HepG2 (cell line): Measurements from ENCODE around the gene SBK2.

Experiments
- CEBPB ChIP-seq: IDR thresholded peaks from 2 replicates; pipeline ENCODE4 v1.6.1; 2011; ENCODE audit warnings: low read depth, low read length, improper control_type of control experiment, borderline replicate concordance
- CTCF ChIP-seq: sonication (generic); formaldehyde crosslinking; IDR thresholded peaks from 2 replicates; pipeline ENCODE4 v1.5.0; 2020; ENCODE audit warnings: mild to moderate bottlenecking, missing genetic modification reagents, moderate library complexity
- EZH2 ChIP-seq: conservative IDR thresholded peaks from 2 replicates; pipeline ENCODE4 v1.6.1; 2012; ENCODE audit warnings: mild to moderate bottlenecking, low read depth, low read length, moderate library complexity
- HNRNPUL1 ChIP-seq: fragments of 200-400 bp; formaldehyde crosslinking; IDR thresholded peaks from 2 replicates; pipeline ENCODE4 v1.6.1; 2017; ENCODE audit warnings: low read depth, mild to moderate bottlenecking, low read length, moderate library complexity
- KDM5B ChIP-seq: sonication (generic); formaldehyde crosslinking; IDR thresholded peaks from 2 replicates; pipeline ENCODE4 v1.4.0; 2020; ENCODE audit warnings: missing genetic modification reagents, mild to moderate bottlenecking, borderline replicate concordance
- MAFF ChIP-seq: IDR thresholded peaks from 2 replicates; pipeline ENCODE4 v1.6.1; 2011; ENCODE audit warnings: low read depth, low read length, improper control_type of control experiment
- NFE2L2 ChIP-seq: fragments of 150-350 bp; IDR thresholded peaks from 2 replicates; pipeline ENCODE4 v1.6.1; 2014; ENCODE audit warnings: low read length
- POLR2A ChIP-seq, 2 experiments: IDR thresholded peaks; 2 replicates each; pipeline ENCODE4 v1.6.1; 2011; ENCODE audit warnings: low read depth in 2 of 2, low read length in 2 of 2, mild to moderate bottlenecking in 1 of 2, moderate library complexity in 1 of 2; ENCODE audit not compliant: insufficient read depth in 1 of 2
- POLR2AphosphoS2 ChIP-seq: IDR thresholded peaks from 2 replicates; pipeline ENCODE4 v1.6.1; 2011; ENCODE audit warnings: low read depth, low read length, improper control_type of control experiment
- POLR2AphosphoS5 ChIP-seq: IDR thresholded peaks from 2 replicates; pipeline ENCODE4 v1.6.1; 2012; ENCODE audit warnings: low read depth, low read length
- SRSF1 ChIP-seq: fragments of 200-400 bp; formaldehyde crosslinking; optimal IDR thresholded peaks from 2 replicates; pipeline ENCODE3; 2017; ENCODE audit warnings: mild to moderate bottlenecking, low read depth, low read length, moderate library complexity
- TRIM24 ChIP-seq: sonication (generic); formaldehyde crosslinking; IDR thresholded peaks from 2 replicates; pipeline ENCODE4 v1.8.0; 2022; ENCODE audit warnings: mild to moderate bottlenecking, missing genetic modification reagents
- ZBTB21 ChIP-seq: sonication (generic); formaldehyde crosslinking; IDR thresholded peaks from 2 replicates; pipeline ENCODE4 v1.4.0; 2020; ENCODE audit warnings: missing genetic modification reagents
- TF ChIP-seq, protein P1 (sequence below): fragments of 450-650 bp; IDR thresholded peaks from 2 replicates; pipeline ENCODE4 v1.6.1; 2017

- TF ChIP-seq NFE2L2 (no peak), HNRNPUL1 (no peak), POLR2AphosphoS5 (no peak), POLR2A (IDR thresholded peaks at IDR 0.05; ENCODE audit: insufficient read depth in 1 of 2, low read depth in 2 of 2, low read length in 2 of 2) (no peak), TRIM24 (CRISPR knock-in tag) (no peak), CTCF (CRISPR knock-in tag) (no peak), CEBPB (no peak), MAFF (no peak), POLR2AphosphoS2 (no peak), EZH2 (no peak), SRSF1 (no peak), ZBTB21 (CRISPR knock-in tag) (no peak), KDM5B (no peak)
- TF ChIP-seq, protein P1, sequence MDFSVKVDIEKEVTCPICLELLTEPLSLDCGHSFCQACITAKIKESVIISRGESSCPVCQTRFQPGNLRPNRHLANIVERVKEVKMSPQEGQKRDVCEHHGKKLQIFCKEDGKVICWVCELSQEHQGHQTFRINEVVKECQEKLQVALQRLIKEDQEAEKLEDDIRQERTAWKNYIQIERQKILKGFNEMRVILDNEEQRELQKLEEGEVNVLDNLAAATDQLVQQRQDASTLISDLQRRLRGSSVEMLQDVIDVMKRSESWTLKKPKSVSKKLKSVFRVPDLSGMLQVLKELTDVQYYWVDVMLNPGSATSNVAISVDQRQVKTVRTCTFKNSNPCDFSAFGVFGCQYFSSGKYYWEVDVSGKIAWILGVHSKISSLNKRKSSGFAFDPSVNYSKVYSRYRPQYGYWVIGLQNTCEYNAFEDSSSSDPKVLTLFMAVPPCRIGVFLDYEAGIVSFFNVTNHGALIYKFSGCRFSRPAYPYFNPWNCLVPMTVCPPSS = no peak
Measured at GRCh38 chr19:55520691-55521292, 16.1 kb downstream of the SBK2 start.
